Keratinocyte (primary cell): Measurements from ENCODE around the gene LBX1. TPM values are rescaled to one million over a fixed set of nuclear protein-coding genes. Genes with fewer than 3 reads are reported as not detected.

Source experiments
- DNase-seq: peaks from one replicate; pipeline ENCODE4 v3.0.0-alpha.2; 2011; ENCODE audit warnings: low read depth, missing footprints, low spot score
- FAIRE-seq: peaks from 2 replicates; lab custom pipeline; 2011; peaks lifted over from hg19 to GRCh38; lab: Jason Lieb, UNC
- H2AFZ ChIP-seq: 2 replicates; pipeline ENCODE4 v1.6.0; 2012; ENCODE audit warnings: low read length, control low read depth, inconsistent platforms; ENCODE audit not compliant: control insufficient read depth
- H3K27ac ChIP-seq: 2 replicates; pipeline ENCODE4 v1.5.1; 2011; ENCODE audit warnings: low read length; ENCODE audit not compliant: control insufficient read depth, insufficient read depth
- H3K27me3 ChIP-seq: 3 replicates; pipeline ENCODE4 v1.6.0; 2011; ENCODE audit warnings: low read length; ENCODE audit not compliant: control insufficient read depth, insufficient read depth; ENCODE audit errors: extremely low read depth
- H3K36me3 ChIP-seq, 2 experiments: 2 replicates in 1 of 2; 3 replicates in 1 of 2; pipeline ENCODE4 v1.5.1; 2011; ENCODE audit warnings: low read length in 2 of 2, mild to moderate bottlenecking in 1 of 2; ENCODE audit not compliant: control insufficient read depth in 2 of 2, insufficient read depth in 2 of 2; ENCODE audit errors: extremely low read depth in 1 of 2
- H3K4me1 ChIP-seq: 3 replicates; pipeline ENCODE4 v1.5.1; 2011; ENCODE audit warnings: low read length; ENCODE audit not compliant: control insufficient read depth, insufficient read depth; ENCODE audit errors: extremely low read depth
- H3K4me2 ChIP-seq: 3 replicates; pipeline ENCODE4 v1.6.0; 2011; ENCODE audit warnings: low read depth, low read length; ENCODE audit not compliant: control insufficient read depth, insufficient read depth; ENCODE audit errors: extremely low read depth
- H3K4me3 ChIP-seq, 3 experiments: fragments of 200-600 bp in 1 of 3; sonication (generic) in 1 of 3; 2 replicates in 2 of 3; 3 replicates in 1 of 3; pipeline ENCODE4 v1.5.1; 2011 to 2016; ENCODE audit warnings: low read length in 3 of 3, mild to moderate bottlenecking in 3 of 3, control low read depth in 2 of 3, inconsistent platforms in 1 of 3, low read depth in 1 of 3, mixed read lengths in 1 of 3, mixed run types in 1 of 3, moderate library complexity in 1 of 3; ENCODE audit not compliant: control insufficient read depth in 2 of 3, insufficient read depth in 2 of 3; ENCODE audit errors: extremely low read depth in 1 of 3
- H3K79me2 ChIP-seq: 2 replicates; pipeline ENCODE4 v1.6.0; 2012; ENCODE audit warnings: low read length; ENCODE audit not compliant: control insufficient read depth, insufficient read depth
- H3K9ac ChIP-seq: 3 replicates; pipeline ENCODE4 v1.6.0; 2011; ENCODE audit warnings: low read length; ENCODE audit not compliant: control insufficient read depth, insufficient read depth; ENCODE audit errors: extremely low read depth
- H3K9me1 ChIP-seq: 3 replicates; pipeline ENCODE4 v1.6.0; 2011; ENCODE audit warnings: low read length; ENCODE audit not compliant: control insufficient read depth, insufficient read depth; ENCODE audit errors: extremely low read depth
- H3K9me3 ChIP-seq: 2 replicates; pipeline ENCODE4 v1.5.1; 2012; ENCODE audit warnings: low read depth, low read length; ENCODE audit not compliant: control insufficient read depth
- H4K20me1 ChIP-seq: 3 replicates; pipeline ENCODE4 v1.6.0; 2011; ENCODE audit warnings: low read length; ENCODE audit not compliant: control insufficient read depth, insufficient read depth; ENCODE audit errors: extremely low read depth
- CTCF ChIP-seq, 3 experiments: IDR thresholded peaks in 1 of 3; conservative IDR thresholded peaks in 1 of 3; optimal IDR thresholded peaks in 1 of 3; 2 replicates in 2 of 3; 3 replicates in 1 of 3; pipeline versions ENCODE3 to v1.5.1; 2011; ENCODE audit warnings: low read length in 3 of 3, mild to moderate bottlenecking in 3 of 3, moderate library complexity in 2 of 3, control low read depth in 1 of 3, inconsistent platforms in 1 of 3; ENCODE audit not compliant: insufficient read depth in 2 of 3; ENCODE audit errors: extremely low read depth in 1 of 3
- EZH2 ChIP-seq: IDR thresholded peaks from one replicate; pipeline ENCODE4 v1.6.1; 2012; ENCODE audit warnings: inconsistent platforms, mild to moderate bottlenecking, low read length, moderate library complexity
- dilution Hi-C: fragments of 300-500 bp; cut with MboI; formaldehyde crosslinking; loops from one replicate; pipeline ENCODE4 v1.7.0; 2020; ENCODE audit warnings: low sequenced_read_pairs; ENCODE audit not compliant: extremely low pct_ligation_motif_present
- polyA plus RNA-seq, 5 experiments: library from polyadenylated mRNA; depleted of rRNA in 3 of 5; stranded (reverse) in 3 of 5; stranded (forward) in 1 of 5; unstranded in 1 of 5; fragments of >200 nt; gene quantifications; 1 replicate in 1 of 5; 2 replicates in 3 of 5; 3 replicates in 1 of 5; pipeline versions ENCODE4 v1.2.1 to v1.2.3, GENCODE V29; 2011 to 2012; ENCODE audit warnings: missing spikeins in 2 of 5, low read depth in 1 of 5, low replicate concordance in 1 of 5

LBX1 gene
- polyA plus RNA-seq, 1 donor (not counting 4 experiments of a cell fraction or from before 2014, with no cell fraction given) = not detected

DNA sequence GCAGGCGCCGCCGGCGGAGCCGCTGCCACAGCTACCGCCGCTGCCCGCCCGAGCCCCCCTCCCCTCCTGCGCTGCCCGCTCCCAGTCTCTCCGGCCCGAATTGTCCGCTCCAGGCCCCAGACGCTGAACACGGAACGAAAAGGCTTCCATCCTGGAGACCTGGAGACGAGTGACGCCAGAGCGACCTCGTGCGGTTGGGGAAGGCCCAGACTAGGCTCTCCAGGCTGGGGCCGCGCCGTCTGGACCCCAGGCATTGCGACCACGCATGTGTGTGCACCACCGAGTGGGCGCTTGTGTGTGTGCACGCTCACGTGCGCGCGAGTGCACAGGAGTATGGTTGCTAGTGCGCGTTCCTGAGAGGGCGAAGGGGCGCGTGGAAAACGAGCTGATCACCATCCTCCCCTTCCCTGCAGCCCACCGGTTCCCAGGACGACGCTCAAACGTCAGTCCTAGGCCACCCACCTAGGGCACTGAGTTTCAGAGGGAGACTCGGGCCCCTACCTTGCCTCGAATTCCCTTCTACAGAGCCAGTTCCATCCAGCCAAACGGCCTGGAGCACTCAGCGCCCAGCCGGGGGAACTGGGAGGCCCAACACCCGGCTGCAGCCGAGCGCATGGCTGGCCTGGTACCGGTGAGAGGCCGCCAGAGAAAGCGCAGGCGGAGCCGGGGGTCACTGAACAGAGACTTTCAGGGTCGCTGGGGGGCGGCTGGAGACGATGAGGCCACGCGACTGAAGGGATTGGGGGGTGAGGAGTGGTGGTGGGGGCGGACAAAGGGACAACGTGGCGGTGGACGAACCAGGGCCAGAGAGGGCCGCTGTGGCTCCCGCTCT lies 11.6 kb downstream of the LBX1 start:
- dilution Hi-C loops = no loop called here
- TF ChIP-seq EZH2 (peak; percentile 44), CTCF (optimal IDR thresholded peaks at IDR 0.05 in 1 of 3, IDR thresholded peaks at IDR 0.05 in 1 of 3, conservative IDR thresholded peaks at IDR 0.05 in 1 of 3; ENCODE audit: extremely low read depth in 1 of 3, insufficient read depth in 2 of 3, low read length in 3 of 3) (peak; percentile 32 to 73 (median 57))
- no peak overlapping the region for H2AFZ ChIP-seq
- H3K4me1 ChIP-seq = peaks cover 30% of the 10 kb centered on the region
- H3K4me2 ChIP-seq = peak overlapping the region; percentile 60
- no peaks in the 10 kb centered on the region for H3K36me3 ChIP-seq
- no peaks in the 10 kb centered on the region for H4K20me1 ChIP-seq
- DNase-seq (no peak), FAIRE-seq (peak; percentile 44)
- H3K79me2 ChIP-seq = no peaks in the 10 kb centered on the region
- no peak overlapping the region for H3K9ac ChIP-seq
- no peaks in the 10 kb centered on the region for H3K9me1 ChIP-seq
- H3K27ac ChIP-seq = no peak overlapping the region
- peaks cover 76% of the 10 kb centered on the region for H3K27me3 ChIP-seq
- no peaks in the 10 kb centered on the region for H3K9me3 ChIP-seq
- peak overlapping the region in 2 of 3 experiments; percentile 35 to 43 for H3K4me3 ChIP-seq

- peak overlapping the region; percentile 60 for H3K4me2 ChIP-seq
- H3K79me2 ChIP-seq = no peaks in the 10 kb centered on the region
- dilution Hi-C loops = no loop called here
- no peaks in the 10 kb centered on the region for H3K9me3 ChIP-seq
- H3K9ac ChIP-seq = no peak overlapping the region
- no peak overlapping the region for H2AFZ ChIP-seq
- H3K4me3 ChIP-seq = peak overlapping the region in 2 of 3 experiments; percentile 35 to 43
- H3K27me3 ChIP-seq = peaks cover 76% of the 10 kb centered on the region
- no peaks in the 10 kb centered on the region for H3K9me1 ChIP-seq
- peak; percentile 15 for TF ChIP-seq EZH2
- TF ChIP-seq CTCF (optimal IDR thresholded peaks at IDR 0.05 in 1 of 3, IDR thresholded peaks at IDR 0.05 in 1 of 3, conservative IDR thresholded peaks at IDR 0.05 in 1 of 3; ENCODE audit: extremely low read depth in 1 of 3, insufficient read depth in 2 of 3, low read length in 3 of 3) = no peak
- H4K20me1 ChIP-seq = no peaks in the 10 kb centered on the region
- DNase-seq (no peak), FAIRE-seq (no peak)
- no peaks in the 10 kb centered on the region for H3K36me3 ChIP-seq
- H3K4me1 ChIP-seq = peaks cover 26% of the 10 kb centered on the region
- H3K27ac ChIP-seq = no peak overlapping the region
Observed at GRCh38 chr10:101217044-101217425, 12.2 kb downstream of the LBX1 start.
